Parathyroid adenoma (tissue), 2 donors: Measurements from ENCODE around the gene CCL21.

Experiments
- H2AFZ ChIP-seq: fragments of 300-600 bp; sonication (generic); one replicate; pipeline ENCODE4 v1.7.0; 2017; ENCODE audit warnings: antibody characterized with exemption, mild to moderate bottlenecking
- H3K27ac ChIP-seq: fragments of 300-600 bp; sonication (generic); one replicate; pipeline ENCODE4 v1.7.0; 2017
- H3K27me3 ChIP-seq: fragments of 300-600 bp; sonication (generic); one replicate; pipeline ENCODE4 v1.7.0; 2017; ENCODE audit warnings: low read length; ENCODE audit not compliant: control insufficient read depth, insufficient read depth
- H3K36me3 ChIP-seq: fragments of 300-600 bp; sonication (generic); one replicate; pipeline ENCODE4 v1.7.0; 2017; ENCODE audit warnings: low read length; ENCODE audit not compliant: control insufficient read depth, insufficient read depth
- H3K4me1 ChIP-seq: fragments of 300-600 bp; sonication (generic); one replicate; pipeline ENCODE4 v1.7.0; 2017; ENCODE audit warnings: control low read depth
- H3K4me2 ChIP-seq: fragments of 300-600 bp; sonication (generic); one replicate; pipeline ENCODE4 v1.7.0; 2017; ENCODE audit warnings: low read length
- H3K4me3 ChIP-seq: fragments of 300-600 bp; sonication (generic); one replicate; pipeline ENCODE4 v1.7.0; 2017; ENCODE audit warnings: low read depth, low read length
- H3K79me2 ChIP-seq: fragments of 300-600 bp; sonication (generic); one replicate; pipeline ENCODE4 v1.7.0; 2017; ENCODE audit warnings: control low read depth
- H3K9ac ChIP-seq: fragments of 300-600 bp; sonication (generic); one replicate; pipeline ENCODE4 v1.7.0; 2017; ENCODE audit warnings: mild to moderate bottlenecking
- H3K9me3 ChIP-seq: fragments of 300-600 bp; sonication (generic); one replicate; pipeline ENCODE4 v1.7.0; 2017; ENCODE audit warnings: low read length; ENCODE audit not compliant: control insufficient read depth
- TF ChIP-seq, protein P1 (sequence below): fragments of 300-600 bp; sonication (generic); IDR thresholded peaks from one replicate; pipeline ENCODE4 v1.7.0; 2017; ENCODE audit warnings: antibody characterized with exemption, mild to moderate bottlenecking
- donor health status: primary hyperparathyroidism.

The CCL21 gene

DNA sequence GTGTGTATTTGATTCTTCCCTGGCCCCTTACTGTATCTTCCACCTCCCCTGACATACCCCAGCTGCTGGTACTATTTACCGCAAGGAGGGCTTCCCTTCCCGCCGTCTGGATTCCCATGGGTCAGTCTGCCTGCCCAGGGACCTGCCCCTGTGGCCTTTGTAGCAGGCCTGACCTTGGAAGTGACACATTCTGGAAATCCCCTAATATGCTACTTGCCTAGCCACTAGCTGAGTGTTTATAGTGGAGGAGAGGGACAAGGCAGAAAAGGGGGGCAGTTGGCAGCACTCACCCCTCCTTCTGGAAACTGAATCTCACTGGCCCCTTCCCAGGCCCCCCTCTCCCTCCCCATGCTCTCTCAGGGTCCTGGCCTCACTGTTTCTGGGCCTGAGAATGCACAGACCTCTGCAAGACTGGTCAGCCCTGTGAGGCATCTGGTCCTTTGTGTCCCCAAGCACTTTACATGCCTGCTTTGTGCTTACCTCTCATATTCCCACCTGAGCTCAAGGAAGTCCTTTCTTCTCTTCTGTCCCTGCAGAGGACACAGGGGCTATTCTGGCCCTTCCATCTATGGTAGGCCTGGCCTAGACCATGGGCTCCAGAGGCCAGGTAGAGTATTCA is 8.2 kb upstream of the CCL21 start:
- Histone ChIP-seq H3K9me3 (no peaks in the 10 kb centered on the region), H2AFZ (no peak overlapping the region), H3K36me3 (no peaks in the 10 kb centered on the region), H3K4me1 (no peaks in the 10 kb centered on the region), H3K9ac (no peak overlapping the region), H3K27me3 (no peaks in the 10 kb centered on the region), H3K4me3 (no peak overlapping the region), H3K27ac (no peak overlapping the region), H3K4me2 (no peak overlapping the region), H3K79me2 (no peaks in the 10 kb centered on the region)
- TF ChIP-seq, protein P1, sequence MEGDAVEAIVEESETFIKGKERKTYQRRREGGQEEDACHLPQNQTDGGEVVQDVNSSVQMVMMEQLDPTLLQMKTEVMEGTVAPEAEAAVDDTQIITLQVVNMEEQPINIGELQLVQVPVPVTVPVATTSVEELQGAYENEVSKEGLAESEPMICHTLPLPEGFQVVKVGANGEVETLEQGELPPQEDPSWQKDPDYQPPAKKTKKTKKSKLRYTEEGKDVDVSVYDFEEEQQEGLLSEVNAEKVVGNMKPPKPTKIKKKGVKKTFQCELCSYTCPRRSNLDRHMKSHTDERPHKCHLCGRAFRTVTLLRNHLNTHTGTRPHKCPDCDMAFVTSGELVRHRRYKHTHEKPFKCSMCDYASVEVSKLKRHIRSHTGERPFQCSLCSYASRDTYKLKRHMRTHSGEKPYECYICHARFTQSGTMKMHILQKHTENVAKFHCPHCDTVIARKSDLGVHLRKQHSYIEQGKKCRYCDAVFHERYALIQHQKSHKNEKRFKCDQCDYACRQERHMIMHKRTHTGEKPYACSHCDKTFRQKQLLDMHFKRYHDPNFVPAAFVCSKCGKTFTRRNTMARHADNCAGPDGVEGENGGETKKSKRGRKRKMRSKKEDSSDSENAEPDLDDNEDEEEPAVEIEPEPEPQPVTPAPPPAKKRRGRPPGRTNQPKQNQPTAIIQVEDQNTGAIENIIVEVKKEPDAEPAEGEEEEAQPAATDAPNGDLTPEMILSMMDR = no peak

DNA sequence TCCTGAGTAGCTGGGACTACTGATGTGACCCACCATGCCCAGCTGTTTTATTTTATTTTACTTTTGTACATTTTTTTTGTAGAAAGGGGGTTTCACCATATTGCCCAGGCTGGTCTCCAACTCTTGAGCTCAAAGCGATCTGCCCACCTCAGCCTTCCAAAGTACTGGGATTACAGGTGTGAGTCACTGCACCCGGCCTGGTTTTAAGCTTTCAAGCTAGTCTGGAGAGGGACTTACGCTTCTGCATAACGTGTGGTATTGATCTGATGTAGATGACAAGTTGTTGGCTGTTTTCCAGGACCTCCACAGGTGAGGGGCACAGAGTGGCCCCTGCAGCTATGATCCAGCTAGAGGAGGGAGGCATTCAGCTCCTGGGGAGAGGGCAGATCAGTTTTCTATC is 6.8 kb upstream of the CCL21 start:
- Histone ChIP-seq H3K4me1 (no peaks in the 10 kb centered on the region), H3K9me3 (no peaks in the 10 kb centered on the region), H3K27me3 (no peaks in the 10 kb centered on the region), H3K36me3 (no peaks in the 10 kb centered on the region), H3K9ac (no peak overlapping the region), H3K79me2 (no peaks in the 10 kb centered on the region), H3K27ac (no peak overlapping the region), H3K4me3 (no peak overlapping the region), H3K4me2 (no peak overlapping the region), H2AFZ (no peak overlapping the region)
- TF ChIP-seq, protein P1 = no peak

DNA sequence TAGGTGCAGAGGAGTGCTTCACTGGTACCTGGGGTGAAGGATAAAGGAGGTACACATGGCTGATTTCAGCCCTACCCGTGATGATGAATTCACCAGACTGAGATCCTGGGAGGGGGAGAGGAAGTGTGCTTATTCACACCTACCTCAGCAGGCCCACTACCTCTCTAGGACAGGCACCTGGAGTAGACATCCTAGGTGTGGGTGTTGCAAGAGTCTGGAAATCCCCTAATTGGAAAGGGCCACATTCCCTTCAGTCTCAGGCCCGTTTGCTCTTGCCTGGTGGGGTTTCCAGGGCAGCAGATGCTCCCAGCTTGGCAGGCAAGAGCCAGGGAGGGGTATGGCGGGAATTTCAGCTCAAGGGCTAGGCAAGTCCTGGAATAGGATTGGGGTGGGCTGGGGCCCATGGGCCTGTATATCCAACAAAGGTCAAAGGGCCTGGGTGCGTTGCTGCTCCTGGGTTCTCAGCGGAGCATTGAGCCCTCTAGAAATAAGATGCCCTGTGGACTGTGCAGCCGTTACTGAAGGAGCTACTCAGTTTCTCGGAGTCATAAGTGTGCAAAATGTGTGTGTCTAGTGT is 5.8 kb upstream of the CCL21 start:
- no peak overlapping the region for H3K27ac ChIP-seq

DNA sequence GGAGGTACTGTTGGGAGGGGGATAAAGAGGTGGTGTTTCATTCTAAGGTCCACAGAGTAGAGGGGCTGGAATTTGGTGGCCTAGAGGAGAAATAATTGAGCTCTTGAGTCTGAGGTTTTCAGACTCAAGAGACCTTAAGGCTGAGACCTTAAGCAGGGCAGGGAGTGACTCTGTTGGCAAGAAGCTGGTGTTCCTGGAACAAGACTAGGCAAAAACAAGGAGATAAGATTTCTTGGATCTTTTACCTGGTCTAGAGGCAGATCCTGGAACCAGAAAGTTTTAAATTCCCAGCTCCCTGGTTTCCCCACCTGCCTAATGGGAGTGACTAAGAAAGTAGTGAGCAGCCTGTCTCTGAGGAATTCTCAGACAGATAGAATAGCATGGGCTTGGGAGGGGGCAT is 4.1 kb upstream of the CCL21 start:
- H3K4me2 ChIP-seq = no peak overlapping the region
- no peaks in the 10 kb centered on the region for H3K27me3 ChIP-seq
- H3K9me3 ChIP-seq = no peaks in the 10 kb centered on the region
- H2AFZ ChIP-seq = no peak overlapping the region
- no peaks in the 10 kb centered on the region for H3K36me3 ChIP-seq
- H3K9ac ChIP-seq = no peak overlapping the region
- H3K27ac ChIP-seq = no peak overlapping the region
- TF ChIP-seq, protein P1 = no peak
- H3K79me2 ChIP-seq = no peaks in the 10 kb centered on the region
- no peaks in the 10 kb centered on the region for H3K4me1 ChIP-seq
- no peak overlapping the region for H3K4me3 ChIP-seq

More for the DNA sequence above, 5.8 kb upstream of the CCL21 start:
- H3K36me3 ChIP-seq = no peaks in the 10 kb centered on the region
- no peak overlapping the region for H3K4me2 ChIP-seq
- no peak overlapping the region for H2AFZ ChIP-seq
- H3K27me3 ChIP-seq = no peaks in the 10 kb centered on the region
- TF ChIP-seq, protein P1 = no peak
- H3K9me3 ChIP-seq = no peaks in the 10 kb centered on the region
- H3K4me1 ChIP-seq = no peaks in the 10 kb centered on the region
- H3K79me2 ChIP-seq = no peaks in the 10 kb centered on the region
- H3K4me3 ChIP-seq = no peak overlapping the region
- H3K9ac ChIP-seq = no peak overlapping the region

DNA sequence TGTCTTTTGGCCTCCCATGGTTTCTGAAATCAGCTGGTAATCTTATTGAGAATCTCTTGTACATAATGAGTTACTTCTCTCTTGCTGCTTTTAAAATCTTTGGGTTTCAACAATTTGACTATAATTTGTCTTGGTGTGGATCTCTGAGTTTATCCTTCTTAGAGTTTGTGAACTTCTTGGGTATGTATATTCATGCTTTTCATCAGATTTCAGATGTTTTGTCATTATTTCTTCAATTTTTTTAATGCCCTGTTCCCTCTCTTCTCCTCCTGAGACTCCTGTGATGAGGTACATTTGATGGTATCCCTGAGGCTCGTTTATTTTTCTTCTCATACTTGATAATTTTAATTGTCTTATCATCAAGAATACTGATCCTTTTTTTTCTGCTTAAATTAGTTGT is 2.2 kb upstream of the CCL21 start:
- Histone ChIP-seq H3K4me3 (no peak overlapping the region), H3K9me3 (no peaks in the 10 kb centered on the region), H3K4me2 (no peak overlapping the region), H3K4me1 (no peaks in the 10 kb centered on the region), H3K79me2 (no peaks in the 10 kb centered on the region), H3K36me3 (no peaks in the 10 kb centered on the region), H3K27ac (no peak overlapping the region), H3K9ac (no peak overlapping the region), H2AFZ (no peak overlapping the region), H3K27me3 (no peaks in the 10 kb centered on the region)
- TF ChIP-seq, protein P1 = no peak
